ENCODE results near the gene AFTPH.

AFTPH gene

DNA sequence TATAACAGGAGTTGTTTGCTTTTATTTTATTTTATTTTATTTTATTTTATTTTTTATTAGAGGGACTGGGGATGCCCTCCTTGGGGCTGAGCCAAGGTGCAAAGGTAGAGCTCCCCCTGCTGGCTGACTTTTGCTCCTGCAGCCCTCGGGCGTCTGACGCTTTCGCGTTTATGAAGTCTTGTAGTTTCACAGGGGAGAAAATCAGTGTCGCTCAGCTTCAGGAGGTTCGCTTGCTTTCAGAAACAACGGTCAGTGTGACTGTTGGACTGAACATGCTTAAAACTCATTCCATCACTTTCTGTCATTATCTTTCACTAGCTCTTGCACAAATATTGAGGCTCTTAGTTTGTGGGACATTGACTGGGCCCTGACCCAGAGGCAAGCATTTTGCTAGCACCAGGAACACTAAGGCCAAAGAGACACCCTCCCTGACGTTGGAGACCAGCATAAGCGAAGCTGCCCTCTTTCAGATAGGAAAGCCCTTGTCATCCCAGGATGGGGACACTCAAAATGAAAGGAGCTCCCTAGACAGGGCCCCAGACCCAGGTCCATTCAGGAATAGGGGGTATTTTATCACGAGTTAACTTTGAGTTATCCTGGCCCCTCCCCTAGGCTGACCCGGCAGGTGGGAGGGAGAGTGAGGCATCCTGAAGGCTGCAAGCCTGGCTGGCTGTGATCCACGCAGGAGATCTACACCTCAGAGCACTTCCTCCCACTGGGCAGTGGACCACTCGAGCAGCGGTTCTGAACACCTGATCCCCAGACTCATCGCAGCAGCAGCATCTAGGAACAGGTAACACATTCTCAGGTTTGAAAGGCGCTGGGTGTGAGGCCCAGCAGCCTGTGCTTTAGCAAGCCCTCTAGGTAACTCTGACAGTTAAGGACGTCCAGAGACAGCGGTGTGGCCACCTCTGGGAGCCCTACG is 35.8 kb upstream of the AFTPH start:
- H3K4me3 ChIP-seq: no peak overlapping the region
- peaks cover 7% of the 10 kb centered on the region for H3K4me1 ChIP-seq
- H3K9me3 ChIP-seq: no peaks in the 10 kb centered on the region
- DNase-seq (ENCODE audit: low spot score in 2 of 2): peak; percentile 66 to 89
- no peaks in the 10 kb centered on the region for H3K36me3 ChIP-seq (replicated peaks)
- in situ Hi-C loops (cut with MboI; ENCODE audit: low sequenced_read_pairs): loop anchor here (5.0 to 10.0 kb wide), 2 partner anchors 156 to 444 kb away; no protein-coding TSS in a partner anchor
- H3K27me3 ChIP-seq (ENCODE audit: low read depth): no peaks in the 10 kb centered on the region

DNA sequence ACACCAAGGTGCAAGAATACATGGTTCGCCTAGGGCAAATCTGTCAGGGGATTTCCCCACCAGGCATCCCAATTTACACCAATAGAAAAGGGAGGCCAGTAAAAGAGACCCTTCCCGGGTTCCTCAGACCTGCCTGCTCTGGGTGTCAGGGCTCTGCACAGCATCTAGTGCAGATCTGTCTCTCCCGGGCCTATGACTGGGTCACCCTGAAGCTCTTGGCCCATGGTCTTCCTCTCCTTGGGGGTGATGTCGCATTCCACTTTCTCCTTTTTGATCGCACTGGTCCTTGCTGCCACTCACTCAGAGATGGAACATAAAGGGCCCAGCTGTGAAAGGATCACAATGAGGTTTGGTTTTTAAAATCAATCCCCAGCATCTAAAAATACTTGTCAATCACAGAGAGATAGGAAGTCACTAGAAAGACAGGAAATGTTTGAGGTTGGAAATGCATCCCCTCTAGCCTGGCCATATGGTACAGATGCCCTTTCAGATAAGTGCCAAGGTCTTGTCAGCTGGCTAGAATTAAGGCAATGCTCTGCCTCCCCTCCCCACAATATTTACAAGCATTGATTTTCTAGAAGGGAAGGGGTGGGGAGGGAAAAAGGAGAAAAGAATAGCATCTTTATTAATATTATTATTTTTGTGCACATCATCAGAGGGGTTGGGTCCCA is 34.9 kb upstream of the AFTPH start:
- Histone ChIP-seq H3K36me3 (replicated peaks) (no peaks in the 10 kb centered on the region), H3K9me3 (no peaks in the 10 kb centered on the region), H3K27me3 (ENCODE audit: low read depth) (no peaks in the 10 kb centered on the region), H3K4me1 (peaks cover 7% of the 10 kb centered on the region), H3K4me3 (no peak overlapping the region)
- in situ Hi-C loops (cut with MboI; ENCODE audit: low sequenced_read_pairs): loop anchor here (5.0 to 10.0 kb wide), 2 partner anchors 157 to 444 kb away; no protein-coding TSS in a partner anchor
- DNase-seq (ENCODE audit: low spot score in 2 of 2): no peak

DNA sequence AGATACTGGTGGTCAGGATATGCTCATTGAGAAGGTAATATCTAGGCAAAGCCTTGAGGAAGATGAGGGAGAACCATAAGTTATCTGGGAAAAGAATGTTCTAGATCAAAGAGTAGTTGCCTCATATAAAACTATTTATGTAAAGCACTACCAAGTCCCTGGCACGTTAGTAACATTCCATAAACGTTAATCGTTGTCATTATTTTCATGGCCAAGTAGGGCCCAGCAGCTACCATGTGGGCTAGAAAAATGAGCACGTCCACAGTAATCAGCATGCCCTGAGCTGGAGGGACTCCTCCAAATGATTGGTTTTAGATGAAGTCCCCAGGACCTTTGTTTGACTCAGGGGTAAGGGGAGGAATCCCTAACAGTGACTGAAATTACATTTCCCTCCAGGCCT is 32.7 kb upstream of the AFTPH start:
- no peak overlapping the region for H3K4me3 ChIP-seq
- no peaks in the 10 kb centered on the region for H3K36me3 ChIP-seq (replicated peaks)
- H3K9me3 ChIP-seq: no peaks in the 10 kb centered on the region
- peaks cover 7% of the 10 kb centered on the region for H3K4me1 ChIP-seq
- H3K27me3 ChIP-seq (ENCODE audit: low read depth): no peaks in the 10 kb centered on the region
- in situ Hi-C loops (cut with MboI; ENCODE audit: low sequenced_read_pairs): no loop called here
- no peak for DNase-seq (ENCODE audit: low spot score in 2 of 2)

DNA sequence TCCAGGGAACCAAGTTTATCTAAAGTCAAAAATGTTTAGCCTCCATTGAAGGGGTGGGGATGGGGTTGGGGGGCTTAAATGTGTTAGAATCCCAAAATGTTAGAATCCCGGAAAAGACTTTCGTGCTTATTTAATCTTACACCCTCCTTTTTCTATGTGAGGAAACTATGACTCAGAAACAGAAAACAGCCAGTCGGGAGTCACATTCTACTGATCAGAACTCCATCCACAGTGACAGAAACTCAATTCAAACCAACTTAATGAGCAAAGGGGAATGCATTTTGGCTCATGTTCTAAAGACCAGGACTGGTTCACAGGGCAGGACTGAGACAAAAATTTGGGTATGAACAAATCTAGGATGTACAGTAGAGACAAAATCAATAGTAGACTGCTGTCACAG is 31.9 kb upstream of the AFTPH start:
- DNase-seq (ENCODE audit: low spot score in 2 of 2): no peak
- in situ Hi-C loops (cut with MboI; ENCODE audit: low sequenced_read_pairs): no loop called here
- H3K4me1 ChIP-seq: peaks cover 7% of the 10 kb centered on the region
- H3K27me3 ChIP-seq (ENCODE audit: low read depth): no peaks in the 10 kb centered on the region
- no peak overlapping the region for H3K4me3 ChIP-seq
- H3K9me3 ChIP-seq: no peaks in the 10 kb centered on the region
- no peaks in the 10 kb centered on the region for H3K36me3 ChIP-seq (replicated peaks)

DNA sequence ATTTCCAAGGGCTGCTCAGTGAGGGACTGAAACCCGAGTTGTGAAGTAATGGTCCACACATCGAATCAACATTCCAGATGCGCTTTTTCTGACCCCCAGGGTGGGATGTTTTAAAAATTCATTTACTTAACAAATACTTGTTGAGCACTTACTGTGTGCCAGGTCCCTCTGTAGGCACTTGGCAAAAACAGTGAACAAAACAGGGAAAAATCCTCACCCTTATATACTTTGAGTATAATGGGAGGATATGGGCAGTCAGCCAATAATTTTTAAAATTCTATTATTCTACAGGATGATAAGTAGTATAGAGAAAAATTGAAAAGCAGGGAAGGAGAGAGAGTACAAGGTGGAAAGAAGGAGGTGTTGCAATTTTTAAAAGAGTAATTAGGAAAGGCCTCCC is 31.3 kb upstream of the AFTPH start:
- H3K36me3 ChIP-seq (replicated peaks): no peaks in the 10 kb centered on the region
- no peaks in the 10 kb centered on the region for H3K27me3 ChIP-seq (ENCODE audit: low read depth)
- H3K4me1 ChIP-seq: peaks cover 4% of the 10 kb centered on the region
- in situ Hi-C loops (cut with MboI; ENCODE audit: low sequenced_read_pairs): no loop called here
- no peak overlapping the region for H3K4me3 ChIP-seq
- no peak for DNase-seq (ENCODE audit: low spot score in 2 of 2)
- no peaks in the 10 kb centered on the region for H3K9me3 ChIP-seq

DNA sequence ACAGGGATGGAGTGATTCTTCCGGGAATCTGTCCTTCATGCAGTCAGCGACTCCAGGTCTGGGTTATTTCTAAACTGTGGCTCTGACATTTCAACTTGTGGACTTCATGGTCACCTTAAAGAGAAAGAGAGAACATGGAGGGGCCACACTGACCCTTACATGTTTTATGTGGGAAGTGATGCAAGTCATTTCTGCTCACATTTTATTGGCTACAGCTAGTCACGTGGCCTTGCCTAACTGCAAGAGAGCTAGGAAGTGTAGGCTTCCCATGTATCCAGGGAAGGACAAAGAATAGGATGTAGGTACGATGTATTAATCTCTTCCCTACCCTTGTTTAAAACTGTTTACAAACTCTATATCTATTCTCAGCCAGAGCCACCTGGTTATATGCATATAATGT is 30.3 kb upstream of the AFTPH start:
- Histone ChIP-seq H3K4me3 (no peak overlapping the region), H3K27me3 (ENCODE audit: low read depth) (no peaks in the 10 kb centered on the region), H3K9me3 (no peaks in the 10 kb centered on the region), H3K36me3 (replicated peaks) (no peaks in the 10 kb centered on the region), H3K4me1 (no peaks in the 10 kb centered on the region)
- in situ Hi-C loops (cut with MboI; ENCODE audit: low sequenced_read_pairs): no loop called here
- no peak for DNase-seq (ENCODE audit: low spot score in 2 of 2)

DNA sequence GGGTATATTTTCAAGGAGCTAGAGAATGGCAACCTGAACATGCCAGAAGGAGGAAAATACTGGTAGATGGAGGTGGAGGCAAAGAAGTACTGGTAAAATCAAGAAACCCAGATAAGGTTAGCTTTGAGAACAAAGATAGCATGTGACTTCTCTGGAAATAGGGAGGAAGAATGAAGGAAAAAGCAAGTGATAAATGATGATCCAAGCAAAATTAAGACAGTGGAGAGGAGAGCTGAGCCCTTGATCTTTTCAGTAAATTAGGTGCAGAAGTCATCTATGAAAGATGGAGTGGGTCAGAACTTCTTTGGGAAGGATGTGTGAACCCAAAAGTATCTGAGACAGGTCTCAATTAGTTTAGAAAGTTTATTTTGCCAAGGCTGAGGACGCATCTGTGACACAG is 25.7 kb upstream of the AFTPH start:
- Histone ChIP-seq H3K9me3 (no peaks in the 10 kb centered on the region), H3K4me3 (no peak overlapping the region), H3K4me1 (peaks cover 1% of the 10 kb centered on the region; the same call in 1 of the 2 replicates), H3K36me3 (replicated peaks) (no peaks in the 10 kb centered on the region), H3K27me3 (ENCODE audit: low read depth) (no peaks in the 10 kb centered on the region)
- in situ Hi-C loops (cut with MboI; ENCODE audit: low sequenced_read_pairs): no loop called here
- no peak for DNase-seq (ENCODE audit: low spot score in 2 of 2)

DNA sequence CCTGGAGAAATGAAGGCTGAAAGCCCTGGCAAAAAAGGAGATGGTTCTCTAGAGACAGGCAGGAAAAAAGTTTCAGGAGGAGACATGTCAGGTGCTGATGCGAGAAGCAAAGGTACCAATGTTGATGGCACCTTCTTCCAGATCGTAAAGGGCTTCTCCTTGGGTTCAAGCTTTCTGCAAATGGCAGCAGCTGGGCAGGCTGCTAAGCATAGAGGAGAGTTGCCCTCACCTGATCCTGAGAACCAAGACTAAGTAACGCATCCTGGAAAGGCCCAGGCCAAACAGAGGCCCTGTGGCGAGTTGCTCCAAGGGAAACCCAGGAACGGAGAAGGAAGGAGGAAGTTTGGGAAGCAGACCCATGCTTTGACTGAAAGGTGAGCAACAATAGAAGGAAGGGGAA is 23.6 kb upstream of the AFTPH start:
- Histone ChIP-seq H3K4me3 (no peak overlapping the region), H3K9me3 (no peaks in the 10 kb centered on the region), H3K36me3 (replicated peaks) (no peaks in the 10 kb centered on the region), H3K27me3 (ENCODE audit: low read depth) (no peaks in the 10 kb centered on the region), H3K4me1 (peaks cover 4% of the 10 kb centered on the region; the same call in 1 of the 2 replicates)
- no peak for DNase-seq (ENCODE audit: low spot score in 2 of 2)
- in situ Hi-C loops (cut with MboI; ENCODE audit: low sequenced_read_pairs): no loop called here

DNA sequence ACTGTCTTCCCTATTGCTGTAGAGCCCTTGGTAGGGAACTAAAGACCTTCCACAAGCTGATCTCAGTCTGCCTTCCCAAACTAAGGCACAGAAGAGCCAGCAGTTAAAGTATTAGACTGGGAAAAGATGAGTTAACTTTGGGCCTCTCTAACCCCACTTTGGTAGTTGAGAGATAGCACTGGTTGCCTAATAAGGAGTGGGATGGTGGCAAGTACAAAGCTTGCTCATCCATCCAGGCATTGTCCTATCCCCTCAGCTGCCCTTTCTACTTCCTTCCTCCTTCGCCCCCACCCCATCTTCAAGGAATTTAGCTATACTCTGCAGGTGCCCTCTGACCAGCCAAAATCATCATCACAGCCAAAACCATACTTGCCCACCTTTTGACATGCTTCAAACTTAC is 22.2 kb upstream of the AFTPH start:
- in situ Hi-C loops (cut with MboI; ENCODE audit: low sequenced_read_pairs): no loop called here
- no peak for DNase-seq (ENCODE audit: low spot score in 2 of 2)
- no peaks in the 10 kb centered on the region for H3K27me3 ChIP-seq (ENCODE audit: low read depth)
- no peaks in the 10 kb centered on the region for H3K36me3 ChIP-seq (replicated peaks)
- no peaks in the 10 kb centered on the region for H3K9me3 ChIP-seq
- H3K4me1 ChIP-seq: peaks cover 4% of the 10 kb centered on the region; the same call in 1 of the 2 replicates
- no peak overlapping the region for H3K4me3 ChIP-seq

DNA sequence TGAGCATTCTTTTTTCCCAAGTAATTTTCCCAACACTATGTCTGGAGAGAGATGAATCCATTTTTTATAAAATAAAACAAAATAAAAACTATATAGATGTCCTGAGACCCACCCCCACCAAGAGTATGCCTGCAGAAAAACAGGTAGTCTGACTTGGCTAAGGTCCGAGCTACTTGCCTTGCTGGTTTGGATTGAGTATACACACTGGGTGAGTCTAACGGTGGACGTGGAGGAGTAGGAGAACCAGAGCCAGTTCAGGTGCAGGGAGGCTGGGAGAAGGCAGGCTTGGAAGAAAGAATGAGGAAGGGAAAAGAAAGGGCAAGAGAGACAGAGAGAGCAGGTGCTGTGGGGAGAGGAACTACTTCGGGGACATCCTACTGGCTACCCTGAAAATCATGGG is 21.3 kb upstream of the AFTPH start:
- no peaks in the 10 kb centered on the region for H3K36me3 ChIP-seq (replicated peaks)
- H3K9me3 ChIP-seq: no peaks in the 10 kb centered on the region
- H3K4me3 ChIP-seq: no peak overlapping the region
- no peak for DNase-seq (ENCODE audit: low spot score in 2 of 2)
- no peaks in the 10 kb centered on the region for H3K27me3 ChIP-seq (ENCODE audit: low read depth)
- H3K4me1 ChIP-seq: peaks cover 4% of the 10 kb centered on the region; the same call in 1 of the 2 replicates
- in situ Hi-C loops (cut with MboI; ENCODE audit: low sequenced_read_pairs): no loop called here

DNA sequence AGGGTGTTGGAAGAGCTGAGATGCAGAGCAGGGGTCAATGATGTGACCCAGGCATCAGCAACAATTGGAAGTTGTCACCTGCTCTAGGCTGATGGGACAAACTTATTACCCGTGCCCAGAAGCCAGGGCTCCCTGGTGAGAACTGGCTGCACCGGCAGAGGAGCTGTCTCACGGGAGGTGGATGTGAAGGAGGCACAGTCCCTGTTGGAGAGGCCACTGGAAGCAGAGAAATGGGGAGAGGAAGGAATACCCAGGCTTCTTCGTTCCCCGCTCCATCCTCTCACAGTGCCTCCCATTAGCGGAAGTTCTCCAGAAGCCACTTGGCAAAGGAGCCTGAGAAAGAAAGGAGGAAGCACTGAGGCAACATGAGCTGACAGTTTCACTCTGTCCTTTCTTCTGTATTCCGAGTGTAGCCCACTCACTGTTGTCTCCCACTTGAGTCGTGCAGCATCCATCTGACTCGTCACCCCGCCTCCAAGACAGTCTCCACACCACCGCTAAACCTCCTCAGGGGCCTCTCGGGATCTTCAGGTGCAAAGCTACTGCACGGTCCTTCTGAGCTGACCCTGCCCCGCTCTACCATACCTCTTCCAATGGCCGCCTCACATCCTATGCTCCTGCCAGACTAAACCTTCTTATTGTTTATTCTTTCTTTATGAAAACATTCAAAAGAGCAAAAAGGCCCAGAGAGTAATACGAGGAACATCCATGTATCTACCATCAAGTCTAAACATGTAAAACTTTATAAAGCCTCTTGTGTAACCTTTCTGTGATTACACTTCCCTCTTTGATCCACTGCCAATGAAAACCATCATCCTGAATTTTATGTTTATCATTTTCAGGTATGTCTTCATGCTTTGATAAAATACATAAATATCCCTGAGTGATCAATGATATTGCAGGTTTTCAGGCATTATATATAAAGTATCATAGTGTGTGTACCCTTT is 19.1 kb upstream of the AFTPH start:
- Histone ChIP-seq H3K27me3 (ENCODE audit: low read depth) (no peaks in the 10 kb centered on the region), H3K4me3 (no peak overlapping the region), H3K4me1 (peaks cover 4% of the 10 kb centered on the region; the same call in 1 of the 2 replicates), H3K36me3 (replicated peaks) (no peaks in the 10 kb centered on the region), H3K9me3 (no peaks in the 10 kb centered on the region)
- DNase-seq (ENCODE audit: low spot score in 2 of 2): no peak
- in situ Hi-C loops (cut with MboI; ENCODE audit: low sequenced_read_pairs): no loop called here

DNA sequence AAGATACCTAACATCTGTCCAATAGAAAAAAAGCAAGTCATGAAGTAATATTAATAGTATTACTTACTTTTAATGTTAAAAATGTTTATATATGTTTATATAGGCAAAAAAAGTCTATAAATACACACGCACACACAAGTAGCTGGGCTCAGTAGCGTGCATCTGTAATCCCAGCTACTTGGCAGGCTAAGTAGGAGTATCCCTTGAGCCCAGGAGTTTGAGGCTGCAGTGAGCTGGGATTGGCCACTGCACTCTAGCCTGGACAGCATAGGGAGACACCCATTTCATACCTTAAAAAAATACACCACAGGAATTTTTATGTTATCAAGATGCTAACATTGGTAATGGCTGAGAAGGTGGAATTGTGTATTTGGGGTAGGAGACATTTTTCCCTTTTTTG is 17.4 kb upstream of the AFTPH start:
- no peak overlapping the region for H3K4me3 ChIP-seq
- H3K4me1 ChIP-seq: peaks cover 4% of the 10 kb centered on the region; the same call in 1 of the 2 replicates
- no peak for DNase-seq (ENCODE audit: low spot score in 2 of 2)
- no peaks in the 10 kb centered on the region for H3K9me3 ChIP-seq
- in situ Hi-C loops (cut with MboI; ENCODE audit: low sequenced_read_pairs): no loop called here
- no peaks in the 10 kb centered on the region for H3K27me3 ChIP-seq (ENCODE audit: low read depth)
- H3K36me3 ChIP-seq (replicated peaks): no peaks in the 10 kb centered on the region

DNA sequence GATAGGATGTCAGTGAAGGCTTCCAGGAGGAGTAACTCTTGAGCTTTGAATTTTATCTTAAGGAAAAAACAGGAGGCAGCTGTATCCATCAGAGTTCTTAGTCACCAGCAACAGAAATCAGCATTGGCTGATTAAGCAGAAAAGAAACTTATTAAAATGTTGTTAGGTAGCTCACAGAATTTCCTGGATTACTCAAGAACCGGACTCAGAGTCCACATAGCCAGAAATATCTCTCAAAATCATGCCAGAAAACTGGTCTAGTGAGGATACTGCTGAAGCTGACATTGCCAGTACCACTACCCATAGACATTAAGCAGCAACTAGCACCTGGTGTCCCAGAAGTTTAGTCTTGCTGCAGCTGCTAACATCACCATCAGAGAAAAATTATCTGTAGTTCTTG is 10.1 kb upstream of the AFTPH start:
- Histone ChIP-seq H3K36me3 (replicated peaks) (no peaks in the 10 kb centered on the region), H3K4me1 (no peaks in the 10 kb centered on the region), H3K27me3 (ENCODE audit: low read depth) (no peaks in the 10 kb centered on the region), H3K4me3 (no peak overlapping the region), H3K9me3 (no peaks in the 10 kb centered on the region)
- in situ Hi-C loops (cut with MboI; ENCODE audit: low sequenced_read_pairs): no loop called here
- no peak for DNase-seq (ENCODE audit: low spot score in 2 of 2)

Data from HAP-1 (cell line).